ENCODE measurements around the gene RTEL1.

Gene RTEL1

DNA sequence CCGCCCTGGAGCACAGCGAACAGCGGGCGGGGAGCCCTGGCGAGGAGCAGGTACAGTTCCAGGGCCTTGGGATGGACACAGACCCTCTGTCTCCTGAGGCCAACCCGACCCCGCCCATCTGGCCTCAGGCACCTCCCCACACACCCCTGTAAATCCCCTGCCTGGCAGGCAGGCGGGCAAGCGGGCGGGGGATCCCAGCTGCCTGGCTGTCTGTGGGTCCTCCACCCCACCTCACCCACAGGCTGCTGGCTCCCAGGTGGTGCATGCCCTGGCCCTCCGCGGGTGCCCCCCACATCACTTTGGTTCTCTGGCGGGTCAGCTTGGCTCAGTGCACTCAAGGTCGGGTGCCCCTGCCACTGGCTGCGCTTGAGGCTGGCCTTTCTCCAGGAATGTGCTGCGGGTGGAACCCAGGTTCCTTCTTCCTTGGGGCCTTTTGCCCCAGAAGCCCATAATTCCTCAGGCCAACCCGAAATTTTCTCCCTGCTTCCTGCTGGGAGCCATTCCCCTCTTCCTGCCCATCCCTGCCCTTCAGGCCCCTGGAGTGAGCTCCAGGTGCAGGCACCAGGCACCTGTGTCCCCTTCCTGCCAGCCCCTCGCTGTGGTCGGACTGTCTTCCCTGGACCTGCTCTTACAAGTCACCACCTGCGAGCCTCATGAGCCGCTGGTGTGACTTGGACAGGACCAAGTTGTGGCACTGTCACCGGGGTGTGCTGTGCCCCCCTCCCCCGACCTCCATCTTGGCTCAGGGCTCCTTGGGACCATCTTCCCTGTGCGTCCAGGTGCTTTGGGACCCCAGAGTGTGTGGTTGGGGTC is 33.0 kb downstream of the RTEL1 start:
- no peak for DNase-seq

DNA sequence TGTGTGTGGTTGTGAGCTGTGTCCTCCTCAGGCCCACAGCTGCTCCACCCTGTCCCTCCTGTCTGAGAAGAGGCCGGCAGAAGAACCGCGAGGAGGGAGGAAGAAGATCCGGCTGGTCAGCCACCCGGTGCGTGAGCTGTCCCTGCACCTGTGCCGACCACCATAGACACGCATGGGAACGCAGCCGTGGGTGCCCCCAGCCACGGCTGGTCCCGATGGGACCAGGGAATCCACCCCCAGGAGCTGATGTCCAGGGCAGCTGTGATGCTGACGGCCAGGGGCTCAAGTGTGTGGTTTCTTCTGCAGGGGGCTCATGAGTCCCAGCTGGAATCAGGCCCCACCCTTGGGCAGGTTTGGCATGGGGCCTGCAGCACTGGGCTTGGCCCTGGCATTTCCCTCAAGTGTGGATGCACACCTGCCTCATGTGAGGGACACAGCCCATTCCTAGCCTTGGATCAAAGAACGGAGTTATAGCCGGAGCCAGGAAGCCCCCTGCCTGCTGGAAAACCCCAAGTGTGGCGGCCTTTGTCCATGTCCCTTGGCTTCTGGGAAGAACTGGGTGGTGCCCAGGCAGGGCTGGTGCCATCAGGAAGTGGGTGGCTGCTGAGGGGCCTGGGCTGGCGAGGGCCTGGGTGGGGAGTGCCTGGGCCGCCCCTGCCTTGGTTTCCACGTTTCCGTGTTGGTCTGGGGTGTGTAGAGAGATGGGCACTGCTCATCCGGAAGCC is 33.8 kb downstream of the RTEL1 start:
- DNase-seq = no peak

DNA sequence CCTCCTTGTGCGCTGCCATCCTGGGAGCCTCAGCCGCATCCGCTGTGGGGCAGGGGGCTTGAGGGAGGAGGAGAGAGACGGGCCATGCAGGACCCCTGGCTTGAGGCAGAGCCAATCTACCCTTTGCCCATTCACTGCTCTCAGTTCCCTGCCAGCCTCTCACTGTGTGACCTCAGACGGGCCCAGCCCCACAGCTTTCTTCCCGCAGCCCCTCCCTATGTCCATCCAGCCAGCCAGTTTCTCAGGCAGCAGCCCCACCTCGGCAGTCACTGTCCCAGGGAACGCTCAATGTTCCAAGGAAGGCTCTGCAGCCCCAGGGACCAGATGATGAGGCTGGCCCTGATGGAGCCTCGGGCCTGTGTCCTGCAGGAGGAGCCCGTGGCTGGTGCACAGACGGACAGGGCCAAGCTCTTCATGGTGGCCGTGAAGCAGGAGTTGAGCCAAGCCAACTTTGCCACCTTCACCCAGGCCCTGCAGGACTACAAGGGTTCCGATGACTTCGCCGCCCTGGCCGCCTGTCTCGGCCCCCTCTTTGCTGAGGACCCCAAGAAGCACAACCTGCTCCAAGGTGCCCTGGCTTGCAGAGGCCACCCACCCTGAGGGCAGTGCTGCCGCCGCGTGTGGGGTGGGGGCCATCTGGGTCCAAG is 34.4 kb downstream of the RTEL1 start:
- no peak for DNase-seq

DNA sequence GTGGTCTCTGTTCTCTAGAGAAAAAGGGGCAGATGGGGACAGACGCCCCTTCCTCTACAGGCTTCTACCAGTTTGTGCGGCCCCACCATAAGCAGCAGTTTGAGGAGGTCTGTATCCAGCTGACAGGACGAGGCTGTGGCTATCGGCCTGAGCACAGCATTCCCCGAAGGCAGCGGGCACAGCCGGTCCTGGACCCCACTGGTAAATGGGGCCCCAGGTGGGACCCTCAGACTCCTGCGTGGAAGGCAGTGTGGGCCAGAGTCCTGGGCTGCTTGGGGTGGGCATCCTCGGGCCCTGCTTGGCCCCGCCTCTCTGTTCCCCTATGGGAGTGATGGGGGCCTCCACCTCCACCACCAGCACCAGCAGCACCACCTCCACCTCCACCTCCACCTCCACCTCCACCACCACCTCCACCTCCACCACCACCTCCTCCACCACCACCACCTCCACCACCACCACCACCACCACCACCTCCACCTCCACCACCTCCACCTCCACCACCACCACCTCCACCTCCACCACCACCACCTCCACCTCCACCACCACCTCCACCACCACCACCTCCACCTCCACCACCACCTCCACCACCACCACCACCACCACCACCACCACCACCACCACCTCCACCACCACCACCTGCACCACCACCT is 35.1 kb downstream of the RTEL1 start:
- DNase-seq = peak in 1 of 6 experiments; percentile 9

DNA sequence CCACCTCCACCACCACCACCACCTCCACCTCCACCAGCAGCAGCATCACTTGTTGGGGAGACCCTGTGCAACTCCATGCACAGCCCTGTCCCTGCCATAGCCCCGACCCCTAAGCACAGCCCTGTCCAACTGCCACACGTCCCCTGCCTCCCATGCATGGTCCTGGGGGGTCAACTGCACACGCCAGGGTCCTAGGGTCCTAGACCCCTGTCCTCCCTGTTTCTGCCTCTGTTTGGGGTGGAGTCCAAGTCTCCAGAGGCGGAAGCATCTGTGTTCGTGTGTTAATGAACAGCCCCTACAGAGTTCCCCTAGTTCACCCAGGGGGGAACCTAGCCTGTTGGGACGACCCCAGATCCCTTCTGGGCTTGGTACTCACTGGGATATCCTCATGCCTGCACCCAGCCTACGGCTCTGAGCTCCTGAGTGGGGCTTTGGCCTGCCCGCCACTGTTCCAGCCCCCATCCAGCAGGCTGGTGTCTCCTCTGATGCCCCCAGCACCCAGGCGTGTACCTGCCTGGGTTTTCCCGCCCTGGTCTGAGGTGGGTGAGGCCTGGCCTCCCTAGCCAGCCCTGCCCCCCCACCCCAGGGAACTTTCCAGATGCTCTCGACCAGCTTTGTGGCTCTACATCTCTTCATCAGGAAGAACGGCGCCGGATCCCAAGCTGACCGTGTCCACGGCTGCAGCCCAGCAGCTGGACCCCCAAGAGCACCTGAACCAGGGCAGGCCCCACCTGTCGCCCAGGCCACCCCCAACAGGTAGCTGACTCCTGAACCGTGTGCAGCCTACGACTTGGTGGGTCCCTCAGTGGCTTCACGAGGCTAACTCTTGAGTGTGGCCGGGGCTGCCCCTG is 35.8 kb downstream of the RTEL1 start:
- DNase-seq = no peak

DNA sequence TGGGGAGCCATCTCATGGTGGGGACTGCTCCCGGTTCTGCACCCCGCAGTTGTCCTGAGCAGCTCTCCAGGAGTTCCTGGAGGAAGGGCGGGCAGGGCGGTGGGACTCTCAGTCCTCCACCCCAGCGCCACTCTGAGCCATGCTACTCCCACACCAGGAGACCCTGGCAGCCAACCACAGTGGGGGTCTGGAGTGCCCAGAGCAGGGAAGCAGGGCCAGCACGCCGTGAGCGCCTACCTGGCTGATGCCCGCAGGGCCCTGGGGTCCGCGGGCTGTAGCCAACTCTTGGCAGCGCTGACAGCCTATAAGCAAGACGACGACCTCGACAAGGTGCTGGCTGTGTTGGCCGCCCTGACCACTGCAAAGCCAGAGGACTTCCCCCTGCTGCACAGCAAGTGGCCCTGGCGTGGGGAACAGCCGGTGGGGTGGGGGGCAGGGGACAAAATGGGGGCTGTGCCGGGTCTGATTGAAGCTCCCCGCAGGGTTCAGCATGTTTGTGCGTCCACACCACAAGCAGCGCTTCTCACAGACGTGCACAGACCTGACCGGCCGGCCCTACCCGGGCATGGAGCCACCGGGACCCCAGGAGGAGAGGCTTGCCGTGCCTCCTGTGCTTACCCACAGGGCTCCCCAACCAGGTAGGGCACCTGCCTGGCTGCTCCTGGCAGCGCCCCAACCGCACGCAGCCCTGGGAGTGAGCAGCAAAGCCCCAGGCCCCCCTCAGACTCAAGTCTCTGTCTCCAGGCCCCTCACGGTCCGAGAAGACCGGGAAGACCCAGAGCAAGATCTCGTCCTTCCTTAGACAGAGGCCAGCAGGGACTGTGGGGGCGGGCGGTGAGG is 36.7 kb downstream of the RTEL1 start:
- no peak for DNase-seq

DNA sequence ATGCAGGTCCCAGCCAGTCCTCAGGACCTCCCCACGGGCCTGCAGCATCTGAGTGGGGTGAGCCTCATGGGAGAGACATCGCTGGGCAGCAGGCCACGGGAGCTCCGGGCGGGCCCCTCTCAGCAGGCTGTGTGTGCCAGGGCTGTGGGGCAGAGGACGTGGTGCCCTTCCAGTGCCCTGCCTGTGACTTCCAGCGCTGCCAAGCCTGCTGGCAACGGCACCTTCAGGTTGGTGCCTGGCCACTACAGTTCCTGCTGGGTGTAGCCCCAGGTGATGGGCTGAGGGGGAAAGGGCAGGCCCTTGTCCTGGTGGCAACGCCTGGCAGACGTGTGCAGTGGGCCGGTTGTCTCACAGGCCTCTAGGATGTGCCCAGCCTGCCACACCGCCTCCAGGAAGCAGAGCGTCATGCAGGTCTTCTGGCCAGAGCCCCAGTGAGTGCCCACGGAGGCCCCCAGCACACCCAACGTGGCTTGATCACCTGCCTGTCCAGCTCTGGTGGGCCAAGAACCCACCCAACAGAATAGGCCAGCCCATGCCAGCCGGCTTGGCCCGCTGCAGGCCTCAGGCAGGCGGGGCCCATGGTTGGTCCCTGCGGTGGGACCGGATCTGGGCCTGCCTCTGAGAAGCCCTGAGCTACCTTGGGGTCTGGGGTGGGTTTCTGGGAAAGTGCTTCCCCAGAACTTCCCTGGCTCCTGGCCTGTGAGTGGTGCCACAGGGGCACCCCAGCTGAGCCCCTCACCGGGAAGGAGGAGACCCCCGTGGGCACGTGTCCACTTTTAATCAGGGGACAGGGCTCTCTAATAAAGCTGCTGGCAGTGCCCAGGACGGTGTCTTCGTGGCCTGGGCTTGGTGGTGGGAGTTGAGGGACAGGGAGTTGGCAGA is 37.6 kb downstream of the RTEL1 start:
- DNase-seq = no peak

DNA sequence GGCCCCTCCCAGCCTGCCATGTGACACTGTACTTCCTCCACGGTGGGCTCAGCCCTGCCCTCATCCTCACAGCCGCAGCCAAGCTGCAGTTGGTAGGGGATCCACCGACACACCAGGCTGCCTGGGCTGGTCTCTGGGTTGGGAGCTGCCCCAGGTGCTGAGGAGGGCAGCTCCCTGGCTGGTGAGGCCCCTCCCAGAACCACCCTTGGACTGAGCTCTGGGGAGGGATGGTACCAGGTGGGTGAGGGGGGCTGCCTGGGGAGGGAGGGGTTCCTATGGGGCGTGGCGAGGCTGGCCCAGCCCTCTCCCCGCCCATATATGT is 38.2 kb downstream of the RTEL1 start:
- peak in 4 of 6 experiments; percentile 12 to 43 (median 24) for DNase-seq

- DNase-seq = peak in 2 of 6 experiments; percentile 47 to 53
These were observed 38.7 kb downstream of the RTEL1 start, which contains the start of gene TNFRSF6B for GRCh38 chr20:63696628-63697356. Gene TNFRSF6B (plus strand): TSS chr20:63696652. CDS start chr20:63696768, 116 bp downstream.

DNA sequence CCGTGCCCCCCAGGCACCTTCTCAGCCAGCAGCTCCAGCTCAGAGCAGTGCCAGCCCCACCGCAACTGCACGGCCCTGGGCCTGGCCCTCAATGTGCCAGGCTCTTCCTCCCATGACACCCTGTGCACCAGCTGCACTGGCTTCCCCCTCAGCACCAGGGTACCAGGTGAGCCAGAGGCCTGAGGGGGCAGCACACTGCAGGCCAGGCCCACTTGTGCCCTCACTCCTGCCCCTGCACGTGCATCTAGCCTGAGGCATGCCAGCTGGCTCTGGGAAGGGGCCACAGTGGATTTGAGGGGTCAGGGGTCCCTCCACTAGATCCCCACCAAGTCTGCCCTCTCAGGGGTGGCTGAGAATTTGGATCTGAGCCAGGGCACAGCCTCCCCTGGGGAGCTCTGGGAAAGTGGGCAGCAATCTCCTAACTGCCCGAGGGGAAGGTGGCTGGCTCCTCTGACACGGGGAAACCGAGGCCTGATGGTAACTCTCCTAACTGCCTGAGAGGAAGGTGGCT is 39.3 kb downstream of the RTEL1 start:
- DNase-seq = no peak

DNA sequence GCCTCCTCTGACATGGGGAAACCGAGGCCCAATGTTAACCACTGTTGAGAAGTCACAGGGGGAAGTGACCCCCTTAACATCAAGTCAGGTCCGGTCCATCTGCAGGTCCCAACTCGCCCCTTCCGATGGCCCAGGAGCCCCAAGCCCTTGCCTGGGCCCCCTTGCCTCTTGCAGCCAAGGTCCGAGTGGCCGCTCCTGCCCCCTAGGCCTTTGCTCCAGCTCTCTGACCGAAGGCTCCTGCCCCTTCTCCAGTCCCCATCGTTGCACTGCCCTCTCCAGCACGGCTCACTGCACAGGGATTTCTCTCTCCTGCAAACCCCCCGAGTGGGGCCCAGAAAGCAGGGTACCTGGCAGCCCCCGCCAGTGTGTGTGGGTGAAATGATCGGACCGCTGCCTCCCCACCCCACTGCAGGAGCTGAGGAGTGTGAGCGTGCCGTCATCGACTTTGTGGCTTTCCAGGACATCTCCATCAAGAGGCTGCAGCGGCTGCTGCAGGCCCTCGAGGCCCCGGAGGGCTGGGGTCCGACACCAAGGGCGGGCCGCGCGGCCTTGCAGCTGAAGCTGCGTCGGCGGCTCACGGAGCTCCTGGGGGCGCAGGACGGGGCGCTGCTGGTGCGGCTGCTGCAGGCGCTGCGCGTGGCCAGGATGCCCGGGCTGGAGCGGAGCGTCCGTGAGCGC is 39.9 kb downstream of the RTEL1 start:
- DNase-seq = no peak

DNA sequence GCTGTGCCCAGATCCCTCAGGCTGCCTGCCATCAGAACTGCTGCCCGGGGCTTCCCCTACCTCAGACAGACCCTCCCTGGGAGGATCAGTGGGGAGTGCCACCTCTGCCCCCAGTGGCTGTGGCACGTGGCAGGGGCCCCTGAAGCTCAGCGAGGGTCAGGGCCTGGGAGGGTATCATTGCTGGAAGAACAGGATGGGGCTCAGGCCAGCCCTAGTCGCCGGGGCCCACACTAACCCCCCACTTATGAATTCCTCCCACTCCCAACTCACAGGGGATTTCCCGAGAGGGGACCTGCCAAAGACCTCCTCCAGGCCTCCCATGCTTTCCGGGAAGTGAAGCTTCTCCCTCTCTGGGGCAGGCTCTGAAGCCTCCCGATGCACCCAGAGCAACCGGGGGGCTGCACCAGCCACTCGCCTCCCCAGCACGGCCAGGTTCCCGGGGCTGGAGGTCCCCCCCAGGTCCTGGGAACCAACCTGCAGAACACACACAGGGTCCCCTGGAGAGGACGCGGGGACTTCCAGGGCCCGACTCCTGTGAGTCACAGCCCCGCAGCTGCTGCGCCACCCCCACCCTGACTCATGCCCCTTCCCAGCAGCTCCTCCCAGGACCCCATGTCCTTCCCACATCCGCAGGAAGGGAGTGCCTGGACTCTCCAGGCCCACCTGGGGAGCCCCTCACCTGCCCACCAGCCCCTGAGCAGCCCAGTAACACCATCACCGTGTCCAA is 40.8 kb downstream of the RTEL1 start:
- no peak for DNase-seq

DNA sequence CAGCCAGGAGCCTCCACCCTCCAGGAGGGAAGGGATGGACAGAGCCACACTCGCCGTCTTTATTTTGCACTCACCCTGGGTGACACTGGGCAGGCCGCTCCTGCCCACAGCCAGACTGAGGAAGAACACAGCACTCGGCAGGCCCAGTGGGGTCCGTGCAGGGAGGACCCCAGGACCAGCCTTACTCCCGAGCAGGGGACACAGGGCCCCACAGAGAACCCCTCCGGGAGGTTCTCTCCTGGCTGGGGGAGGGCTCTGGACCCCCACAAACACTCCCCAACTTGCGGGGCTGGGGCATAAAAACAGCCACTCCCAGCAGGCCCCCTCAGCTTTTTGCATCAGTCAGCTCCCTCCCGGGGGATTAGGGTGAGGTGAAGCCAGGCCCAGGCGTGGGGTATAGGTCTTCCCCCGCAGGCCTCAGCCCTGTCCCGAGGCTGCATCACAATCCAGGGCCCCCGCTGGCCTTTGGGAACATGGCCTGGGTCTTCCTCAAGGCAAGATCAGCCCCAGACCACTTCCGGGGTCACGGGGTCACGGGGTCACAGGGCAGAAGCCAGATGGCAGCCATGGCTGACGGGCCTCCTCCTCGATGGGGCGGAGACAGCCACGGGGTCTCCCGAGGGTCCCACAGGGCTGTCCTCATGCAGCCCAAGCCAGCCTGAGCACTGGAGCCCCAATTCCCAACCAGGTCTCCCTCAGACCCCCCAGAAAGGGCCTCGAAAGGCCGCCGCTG is 41.5 kb downstream of the RTEL1 start:
- no peak for DNase-seq

DNA sequence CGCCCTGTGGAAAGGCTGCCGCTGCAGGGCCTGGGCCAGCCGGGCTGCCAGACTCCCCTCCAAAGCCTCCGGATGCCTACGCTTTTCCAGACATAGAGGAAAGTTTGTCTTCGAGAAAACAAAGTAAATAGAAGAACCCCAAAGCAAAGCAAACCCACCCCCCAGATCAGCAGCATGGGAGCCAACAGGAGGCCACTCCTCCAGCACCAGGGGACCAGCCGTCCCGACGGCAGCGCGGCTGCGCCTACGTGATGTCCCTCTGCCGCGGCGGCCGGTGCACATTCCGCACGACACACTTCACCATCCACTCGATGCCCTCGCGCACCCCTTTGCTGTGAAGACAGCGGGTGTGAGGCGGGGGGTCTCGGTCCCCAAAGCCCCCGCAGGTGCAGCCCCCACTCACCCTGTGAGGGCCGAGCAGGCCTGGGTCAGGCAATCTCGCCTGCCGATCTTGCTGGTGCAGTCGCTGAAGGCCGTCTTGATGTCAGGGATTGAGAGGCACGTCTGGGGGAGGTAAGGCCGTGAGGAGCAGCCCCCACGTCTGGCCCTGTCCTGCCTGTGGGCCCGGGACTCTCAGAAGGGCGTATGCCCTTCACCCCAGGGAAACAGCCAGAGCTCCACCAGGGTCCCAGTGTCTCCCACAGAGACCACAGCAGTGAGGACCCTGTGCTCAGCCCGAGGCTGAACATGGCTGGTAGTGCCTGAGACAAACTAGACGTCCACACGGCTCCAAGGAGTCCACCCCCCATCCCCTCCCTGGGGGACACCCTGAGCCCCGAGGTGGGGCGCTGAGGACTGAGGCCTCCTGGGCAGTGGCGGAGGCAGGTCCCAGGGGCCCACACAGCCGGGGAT is 42.3 kb downstream of the RTEL1 start:
- no peak for DNase-seq

- no peak for DNase-seq
These were observed 42.9 kb downstream of the RTEL1 start for GRCh38 chr20:63701051-63701328.

- no peak for DNase-seq
These were observed 43.4 kb downstream of the RTEL1 start for GRCh38 chr20:63701329-63702035.
